ENCODE measurements around the gene PSORS1C2.

DNA sequence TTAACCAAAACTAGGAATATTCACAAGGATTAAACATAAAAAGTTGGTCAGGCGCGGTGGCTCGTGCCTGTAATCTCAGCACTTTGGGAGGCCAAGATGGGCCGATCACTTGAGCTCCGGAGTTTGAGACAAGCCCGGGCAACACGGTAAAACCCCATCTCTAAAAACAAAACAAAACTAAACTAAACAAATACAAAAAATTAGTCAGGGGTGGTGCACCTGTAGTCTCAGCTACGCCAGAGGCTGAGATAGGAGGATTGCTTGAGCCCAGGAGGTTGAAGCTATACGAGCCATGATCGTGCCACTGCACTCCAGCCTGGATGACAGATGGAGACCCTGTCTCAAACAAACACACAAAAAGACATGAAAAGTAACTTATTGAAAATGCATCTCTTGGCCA is 3.2 kb downstream of the PSORS1C2 start:
- TF ChIP-seq POLR2A (IDR thresholded peaks at IDR 0.05) (no peak), CTCF (IDR thresholded peaks at IDR 0.05) (no peak)
